ENCODE results near the gene ASIC4. TPM values are rescaled to one million over a fixed set of nuclear protein-coding genes. Genes with fewer than 3 reads are reported as not detected.

The ASIC4 gene
- total RNA-seq, 1 experiment from 2014 or later: 2.1 TPM

DNA sequence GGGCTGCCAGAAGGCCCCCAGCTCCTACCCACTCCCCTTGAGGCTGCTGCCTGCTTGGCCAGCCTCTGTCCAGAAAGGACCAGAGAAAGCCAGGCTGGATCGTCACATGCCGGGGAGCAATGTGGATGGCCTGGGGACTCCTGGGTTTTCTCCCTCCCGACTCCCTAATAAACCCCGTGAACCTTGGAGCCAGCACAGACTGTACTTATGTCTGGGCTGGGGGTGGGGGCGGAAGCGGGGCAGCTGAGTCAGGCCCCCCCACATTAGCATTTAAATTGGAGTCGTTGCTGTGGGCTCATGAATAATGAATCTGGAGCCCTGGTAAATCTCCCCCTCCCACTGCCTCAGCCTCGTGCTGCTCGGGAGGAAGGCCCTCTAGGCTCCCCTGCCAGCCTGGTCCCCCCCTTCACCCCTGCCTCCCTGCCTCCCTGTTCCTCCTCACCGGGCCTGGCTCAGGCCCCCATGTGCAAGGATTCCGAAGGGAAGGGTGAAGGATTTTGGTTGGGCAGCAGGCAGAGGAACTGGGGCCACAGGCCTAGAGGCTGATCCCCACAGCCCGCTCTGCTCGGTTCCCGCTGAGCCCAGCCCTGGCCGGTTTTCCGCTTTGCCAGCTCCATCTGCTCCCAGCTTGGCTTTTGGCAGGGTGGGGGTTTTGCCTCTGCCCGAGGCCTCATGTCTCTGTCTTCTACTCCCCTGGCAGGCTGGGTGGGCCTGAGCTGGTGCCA, 7.3 kb upstream of the ASIC4 start:
- intact Hi-C loops (cut with micrococcal nuclease): no loop called here
- no peak overlapping the region for H3K9ac ChIP-seq (ENCODE audit: low read length)
- H2AFZ ChIP-seq (ENCODE audit: low read depth, low read length, poor library complexity, severe bottlenecking): no peak overlapping the region
- H3K9me3 ChIP-seq (ENCODE audit: control insufficient read depth in 1 of 2, insufficient read depth in 1 of 2, low read depth in 1 of 2, low read length in 2 of 2): no peaks in the 10 kb centered on the region
- no peaks in the 10 kb centered on the region for H3K9me2 ChIP-seq (ENCODE audit: insufficient read depth)
- H3K27me3 ChIP-seq (ENCODE audit: insufficient read depth, low read length): no peaks in the 10 kb centered on the region
- no peaks in the 10 kb centered on the region for H4K20me1 ChIP-seq (ENCODE audit: insufficient read depth)
- ChIA-PET RAD21 (ENCODE audit: low non-redundant PET in 1 of 2, low total read pairs in 2 of 2, uncharacterized antibody in 2 of 2, unreplicated experiment in 2 of 2) (no interaction called here), POLR2A (interaction anchor here (1.3 kb wide), 1 partner anchor 9 kb away, joined by 11 read pairs; the partner anchor contains the start of gene GMPPA), CTCF (interaction anchor here (1.0 to 4.4 kb wide), 5 partner anchors 8 to 49 kb away, joined by 3 to 56 read pairs (median 4); partner anchors contain the start of gene GMPPA)
- no peak overlapping the region for H3K4me3 ChIP-seq (replicated peaks in 1 of 2; ENCODE audit: low read depth in 1 of 2, low read length in 2 of 2)
- peaks cover 0 to 26% of the 10 kb centered on the region in 2 experiments; a peak in 2 of 4 replicates for H3K4me1 ChIP-seq (ENCODE audit: control insufficient read depth in 1 of 2, insufficient read depth in 2 of 2, low read length in 2 of 2)
- DNase-seq (ENCODE audit: low read depth, low spot score): no peak
- H3K27ac ChIP-seq (ENCODE audit: low read depth, low read length): no peak overlapping the region
- BruUV-seq (replicated peaks): no TSS peak
- H3K36me3 ChIP-seq (ENCODE audit: control insufficient read depth in 1 of 2, insufficient read depth in 2 of 2, low read length in 2 of 2): peaks cover 6% of the 10 kb centered on the region in 2 experiments; a peak in 1 of 4 replicates
- no peak for TF ChIP-seq TCF7L2 (IDR thresholded peaks at IDR 0.05; ENCODE audit: borderline replicate concordance, extremely low read depth, insufficient read depth, insufficient read length)
- no peak for ATAC-seq
- H3K4me2 ChIP-seq (ENCODE audit: low read length): no peak overlapping the region
- H3K79me2 ChIP-seq (ENCODE audit: insufficient read depth, low read length): no peaks in the 10 kb centered on the region

DNA sequence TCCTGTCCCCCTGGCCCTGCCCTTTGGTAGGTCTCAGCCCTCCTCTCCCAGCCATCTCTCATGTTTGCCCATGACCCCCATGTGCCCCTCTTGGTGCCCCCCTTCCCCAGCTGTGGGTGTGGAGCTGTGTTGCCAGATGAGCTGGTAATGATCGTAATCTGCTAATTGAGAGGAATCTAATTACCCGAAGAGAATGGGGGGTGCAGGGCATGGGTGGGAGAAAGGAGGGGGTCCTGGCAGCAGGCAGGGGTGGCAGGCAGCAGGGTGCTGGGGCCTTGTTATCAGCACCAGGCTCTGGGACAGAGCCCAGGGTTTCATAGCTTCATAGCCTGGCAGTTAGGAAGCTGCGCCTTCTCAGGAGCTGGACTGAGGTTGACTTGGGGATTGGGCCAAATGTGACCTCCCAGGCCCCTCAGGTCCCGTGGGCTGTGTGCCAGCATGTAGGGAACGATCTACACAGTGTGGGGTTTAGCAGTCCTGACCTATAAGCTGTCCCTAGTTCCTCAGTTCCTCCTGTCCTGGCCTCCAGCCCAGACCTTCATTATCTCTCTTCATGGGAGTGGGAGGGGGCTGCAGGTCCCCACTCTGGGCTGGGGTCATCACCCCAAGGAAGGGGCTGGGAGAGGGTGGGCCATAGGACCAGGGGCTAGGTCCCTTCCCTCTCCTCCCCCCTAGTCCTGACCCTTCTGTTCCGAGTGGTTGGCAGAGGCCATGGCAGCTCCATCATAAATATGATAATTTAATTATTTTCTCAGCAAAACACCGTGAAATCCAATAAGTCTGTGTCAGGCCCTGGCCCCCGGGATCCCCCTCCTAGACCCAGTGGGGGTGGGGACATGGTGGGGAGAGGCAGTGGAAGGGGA, 6.5 kb upstream of the ASIC4 start:
- ChIA-PET CTCF (interaction anchor here (0.8 to 4.4 kb wide), 10 partner anchors 9 to 505 kb away, joined by 3 to 56 read pairs (median 4); partner anchors contain the start of gene GMPPA), POLR2A (interaction anchor here (1.3 kb wide), 1 partner anchor 10 kb away, joined by 11 read pairs; the partner anchor contains the start of gene GMPPA), RAD21 (ENCODE audit: low non-redundant PET in 1 of 2, low total read pairs in 2 of 2, uncharacterized antibody in 2 of 2, unreplicated experiment in 2 of 2) (no interaction called here)
- Histone ChIP-seq H4K20me1 (ENCODE audit: insufficient read depth) (no peaks in the 10 kb centered on the region), H3K79me2 (ENCODE audit: insufficient read depth, low read length) (no peaks in the 10 kb centered on the region), H3K4me1 (ENCODE audit: control insufficient read depth in 1 of 2, insufficient read depth in 2 of 2, low read length in 2 of 2) (peaks cover 0 to 19% of the 10 kb centered on the region in 2 experiments; a peak in 2 of 4 replicates), H2AFZ (ENCODE audit: low read depth, low read length, poor library complexity, severe bottlenecking) (no peak overlapping the region), H3K4me3 (replicated peaks in 1 of 2; ENCODE audit: low read depth in 1 of 2, low read length in 2 of 2) (no peak overlapping the region), H3K9me3 (ENCODE audit: control insufficient read depth in 1 of 2, insufficient read depth in 1 of 2, low read depth in 1 of 2, low read length in 2 of 2) (no peaks in the 10 kb centered on the region), H3K27me3 (ENCODE audit: insufficient read depth, low read length) (no peaks in the 10 kb centered on the region), H3K9me2 (ENCODE audit: insufficient read depth) (no peaks in the 10 kb centered on the region), H3K27ac (ENCODE audit: low read depth, low read length) (no peak overlapping the region), H3K4me2 (ENCODE audit: low read length) (no peak overlapping the region), H3K9ac (ENCODE audit: low read length) (no peak overlapping the region), H3K36me3 (ENCODE audit: control insufficient read depth in 1 of 2, insufficient read depth in 2 of 2, low read length in 2 of 2) (peaks cover 6% of the 10 kb centered on the region in 2 experiments; a peak in 1 of 4 replicates)
- intact Hi-C loops (cut with micrococcal nuclease): no loop called here
- no peak for TF ChIP-seq ELF1 (IDR thresholded peaks at IDR 0.05; ENCODE audit: borderline replicate concordance, low read depth)
- no peak for TF ChIP-seq SP1 (IDR thresholded peaks at IDR 0.05; ENCODE audit: low read depth)
- TF ChIP-seq YY1 (IDR thresholded peaks at IDR 0.05; ENCODE audit: extremely low read depth, insufficient replicate concordance, low read depth, low read length): no peak
- no peak for TF ChIP-seq EZH2 (IDR thresholded peaks at IDR 0.05)
- no peak for TF ChIP-seq RAD21 (IDR thresholded peaks at IDR 0.05; ENCODE audit: low read depth)
- no peak for TF ChIP-seq SRF (IDR thresholded peaks at IDR 0.05; ENCODE audit: low read depth)
- no TSS peak for BruUV-seq (replicated peaks)
- ATAC-seq (no peak), DNase-seq (ENCODE audit: low read depth, low spot score) (no peak)
